GM20431 (cell line): Measurements from ENCODE around the gene COQ9.

Experiments
- in situ Hi-C: fragments of 300-500 bp; cut with MseI, MboI; formaldehyde crosslinking; loops from one replicate; pipeline ENCODE4 v1.15.0; 2020; ENCODE audit warnings: low sequenced_read_pairs; ENCODE audit not compliant: unreplicated experiment

COQ9 gene

DNA sequence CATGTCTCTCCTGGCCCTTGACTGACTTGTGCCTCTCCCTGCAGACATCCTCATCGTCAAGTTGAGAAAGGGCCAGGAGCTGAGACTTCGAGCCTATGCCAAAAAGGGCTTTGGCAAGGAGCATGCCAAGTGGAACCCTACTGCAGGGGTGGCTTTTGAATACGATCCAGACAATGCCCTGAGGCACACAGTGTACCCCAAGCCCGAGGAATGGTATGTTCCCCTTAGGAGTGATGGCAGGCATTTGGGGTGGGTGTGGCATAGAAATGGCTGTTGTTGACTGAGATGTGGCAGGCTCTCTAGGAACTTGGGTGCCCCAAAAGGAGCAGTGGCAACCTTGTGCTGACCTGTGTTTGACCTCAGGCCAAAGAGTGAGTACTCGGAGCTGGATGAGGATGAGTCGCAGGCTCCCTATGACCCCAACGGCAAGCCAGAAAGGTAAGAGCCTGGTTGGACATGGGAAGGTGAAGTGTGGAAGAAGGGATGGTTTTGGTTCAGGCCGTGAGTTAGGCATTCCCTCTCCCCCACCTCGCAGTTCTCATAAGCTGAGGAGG is 22.7 kb downstream of the COQ9 start:
- in situ Hi-C loops = no loop called here

DNA sequence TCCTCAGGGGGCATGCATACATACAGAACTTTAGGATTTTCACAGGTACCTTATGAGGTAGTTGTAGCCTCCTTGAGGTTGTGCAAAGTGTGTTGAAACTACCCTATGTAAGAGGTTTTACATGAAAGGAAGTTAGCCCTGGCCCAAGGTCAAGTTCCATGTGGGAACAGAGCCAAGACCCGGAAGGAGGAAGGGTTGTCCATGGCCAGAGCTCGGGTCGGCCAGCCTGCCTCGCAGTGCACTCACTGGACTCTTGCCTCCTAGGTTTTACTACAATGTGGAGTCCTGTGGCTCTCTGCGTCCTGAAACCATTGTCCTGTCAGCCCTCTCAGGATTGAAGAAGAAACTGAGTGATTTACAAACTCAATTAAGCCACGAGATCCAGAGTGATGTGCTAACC is 23.4 kb downstream of the COQ9 start:
- in situ Hi-C loops = no loop called here

DNA sequence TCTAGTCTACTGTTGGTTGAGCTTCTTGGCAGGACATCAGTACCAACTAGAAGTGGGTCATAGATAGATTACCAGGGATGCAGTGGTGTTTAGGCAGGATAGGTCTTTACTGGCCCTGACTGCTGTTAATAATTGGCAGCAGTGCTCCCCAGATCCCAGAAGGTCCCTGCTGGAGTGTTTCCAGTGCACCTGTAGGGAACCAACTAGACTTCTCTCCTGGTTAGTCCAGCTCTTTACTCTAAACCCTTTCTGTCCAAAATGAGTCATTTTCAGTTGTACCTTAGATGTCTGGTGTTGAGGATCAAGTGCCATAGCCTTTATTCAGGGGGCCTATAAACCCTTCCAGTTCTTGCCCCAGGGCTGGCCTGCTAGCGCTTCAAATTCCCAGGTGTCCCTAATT is 23.9 kb downstream of the COQ9 start:
- in situ Hi-C loops = no loop called here

DNA sequence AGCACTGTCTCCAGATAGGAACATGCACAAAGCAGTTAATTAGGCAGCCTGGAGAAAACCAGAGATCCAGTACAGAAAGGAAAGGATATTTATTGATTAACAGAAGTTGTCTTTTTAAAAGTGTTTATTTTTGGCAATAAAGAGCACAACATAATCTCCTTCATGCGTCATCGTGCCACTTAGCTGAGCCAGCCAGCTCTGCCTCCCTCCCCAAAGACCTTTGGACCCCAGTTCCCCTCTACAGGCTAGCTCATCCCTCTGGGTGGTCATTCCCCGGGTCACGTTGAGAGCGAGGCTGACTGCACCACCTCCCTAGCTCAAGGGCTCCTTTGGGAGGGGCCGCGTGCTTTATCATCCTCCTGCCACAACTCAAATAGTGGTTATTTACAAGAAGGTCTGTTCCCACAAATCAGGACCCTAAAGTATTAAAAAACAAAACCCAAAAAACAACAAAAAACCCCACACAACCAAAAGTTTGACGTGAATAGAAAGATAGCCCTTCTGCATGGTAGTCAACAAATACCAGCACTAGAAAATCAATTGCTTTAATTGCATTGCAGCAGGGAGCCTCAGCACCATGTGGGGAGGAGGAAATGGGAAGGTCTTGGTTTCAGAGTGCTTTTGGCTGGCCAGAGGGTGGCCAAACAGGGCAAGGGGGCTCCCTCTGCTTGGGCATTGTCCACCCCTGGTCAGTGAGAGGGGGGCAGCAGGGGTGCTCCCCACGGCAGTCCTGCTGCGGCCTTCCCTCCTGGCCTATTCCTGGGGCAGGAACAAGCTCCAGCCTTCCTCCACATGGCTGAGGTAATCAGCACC is 24.8 kb downstream of the COQ9 start:
- in situ Hi-C loops = no loop called here

DNA sequence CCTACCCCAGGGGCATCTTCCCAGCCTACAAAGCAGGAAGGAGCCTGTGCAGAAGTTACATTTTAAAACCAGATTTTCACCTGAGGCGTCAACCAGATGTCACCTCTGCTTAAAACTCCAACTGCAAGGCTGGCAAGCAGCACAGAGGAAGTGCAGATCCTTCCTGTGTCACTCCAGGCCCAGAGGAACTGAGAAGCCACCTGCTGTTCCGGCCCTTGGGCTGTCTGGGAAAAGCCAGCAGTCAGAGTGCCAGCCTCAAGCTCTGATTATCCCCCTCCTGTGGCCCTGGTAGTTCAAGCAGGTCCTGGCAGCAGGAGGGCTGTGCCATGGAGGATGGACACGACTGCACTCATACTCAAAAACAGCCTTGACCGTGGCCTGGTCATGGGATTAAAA is 25.4 kb downstream of the COQ9 start:
- in situ Hi-C loops = no loop called here

DNA sequence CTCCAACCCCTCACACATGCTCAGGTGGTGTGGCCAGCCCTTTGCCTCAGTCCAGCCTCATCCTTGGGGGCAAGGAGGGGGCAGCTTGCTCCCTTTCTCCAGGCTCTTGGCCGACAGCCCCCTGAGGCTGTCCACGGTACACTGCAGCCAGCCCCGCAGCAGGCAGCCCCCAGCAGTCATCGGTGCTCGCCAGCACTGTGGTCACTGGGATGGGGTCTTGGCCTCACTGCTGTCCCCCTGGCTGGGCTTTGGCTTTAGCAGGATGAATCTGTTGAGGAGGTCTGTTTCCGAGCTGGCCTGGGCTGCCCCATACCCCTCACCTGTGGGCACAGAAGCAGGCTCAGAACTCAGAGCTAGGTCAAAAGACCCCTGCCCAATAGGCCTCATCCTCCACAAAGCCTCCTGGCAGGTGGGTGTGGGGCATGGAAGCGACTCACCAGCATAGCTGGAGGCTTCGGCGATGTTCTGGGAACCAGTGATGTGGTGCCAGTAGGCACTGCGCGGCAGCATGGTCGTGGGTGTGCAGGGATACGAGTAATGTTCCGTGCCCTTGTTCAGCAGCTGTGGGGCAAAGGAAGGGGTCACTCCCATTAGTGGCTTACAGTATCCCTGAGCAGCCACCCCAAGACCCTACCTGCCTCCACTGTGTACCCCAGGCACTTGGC is 26.0 kb downstream of the COQ9 start:
- in situ Hi-C loops = no loop called here

DNA sequence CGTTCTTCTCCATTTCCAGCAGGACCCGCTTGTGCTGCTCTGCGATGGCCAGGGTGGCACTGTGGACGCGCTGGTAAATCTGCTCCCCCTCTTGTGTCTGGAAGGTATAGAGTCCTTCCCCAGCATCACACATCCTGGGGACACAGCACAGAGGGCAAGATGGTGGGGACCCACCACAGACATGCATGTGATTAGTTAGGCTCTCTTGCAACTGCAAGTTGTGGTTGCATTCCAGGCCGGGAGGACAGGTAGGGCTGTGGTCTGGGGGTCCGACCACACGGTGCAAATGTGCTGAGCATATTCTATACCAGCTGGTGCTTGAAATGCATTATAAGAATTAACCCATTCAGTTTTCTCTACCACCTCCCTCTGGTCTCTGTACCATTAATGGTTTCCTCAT is 26.6 kb downstream of the COQ9 start:
- in situ Hi-C loops = no loop called here

DNA sequence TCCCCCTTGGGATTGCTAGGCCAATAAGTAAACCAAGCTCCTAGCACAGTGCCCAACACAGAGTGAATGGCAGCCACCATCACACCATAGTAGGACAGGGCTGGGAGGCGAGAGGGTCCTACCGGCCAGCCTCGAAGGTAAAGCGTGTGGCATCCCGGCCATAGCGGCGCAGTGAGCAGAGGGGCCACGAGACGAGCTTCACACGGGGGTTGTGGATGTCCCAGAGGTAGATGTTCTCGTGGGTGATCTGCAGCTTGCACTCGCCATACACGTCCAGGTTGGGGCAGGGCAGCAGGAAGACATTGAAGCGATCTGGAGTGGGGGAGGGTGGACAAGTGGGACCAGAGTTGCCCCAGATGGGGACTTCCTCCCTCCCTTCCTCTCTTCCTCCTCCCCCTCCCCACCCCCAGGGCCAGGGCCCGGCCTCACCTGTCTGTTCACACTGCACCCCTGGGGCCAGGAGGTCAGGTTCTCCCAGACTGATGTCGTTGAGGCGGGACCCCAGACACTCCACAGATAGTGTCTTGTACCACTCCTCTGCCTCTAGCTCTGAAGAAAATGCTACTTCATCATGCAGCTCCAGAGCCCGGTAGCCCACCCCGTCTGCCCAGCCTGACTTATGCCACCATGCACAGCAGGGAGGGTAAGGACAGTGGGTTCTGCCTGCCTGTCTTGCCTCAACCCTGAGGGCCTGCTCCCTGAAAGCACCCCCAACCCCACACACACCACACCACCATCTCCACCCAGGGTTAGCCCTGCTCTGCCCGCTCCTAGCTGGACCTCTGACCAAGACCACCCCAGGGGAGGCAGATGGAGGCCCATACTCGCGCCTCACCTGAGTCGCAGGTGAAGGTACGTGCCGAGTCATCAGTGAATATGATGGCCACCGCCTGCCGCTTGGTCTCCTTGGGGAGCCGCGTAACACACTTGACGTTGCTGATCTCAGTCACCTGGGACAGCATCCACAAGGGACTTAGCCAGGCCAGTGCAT is 27.7 kb downstream of the COQ9 start:
- in situ Hi-C loops = no loop called here

DNA sequence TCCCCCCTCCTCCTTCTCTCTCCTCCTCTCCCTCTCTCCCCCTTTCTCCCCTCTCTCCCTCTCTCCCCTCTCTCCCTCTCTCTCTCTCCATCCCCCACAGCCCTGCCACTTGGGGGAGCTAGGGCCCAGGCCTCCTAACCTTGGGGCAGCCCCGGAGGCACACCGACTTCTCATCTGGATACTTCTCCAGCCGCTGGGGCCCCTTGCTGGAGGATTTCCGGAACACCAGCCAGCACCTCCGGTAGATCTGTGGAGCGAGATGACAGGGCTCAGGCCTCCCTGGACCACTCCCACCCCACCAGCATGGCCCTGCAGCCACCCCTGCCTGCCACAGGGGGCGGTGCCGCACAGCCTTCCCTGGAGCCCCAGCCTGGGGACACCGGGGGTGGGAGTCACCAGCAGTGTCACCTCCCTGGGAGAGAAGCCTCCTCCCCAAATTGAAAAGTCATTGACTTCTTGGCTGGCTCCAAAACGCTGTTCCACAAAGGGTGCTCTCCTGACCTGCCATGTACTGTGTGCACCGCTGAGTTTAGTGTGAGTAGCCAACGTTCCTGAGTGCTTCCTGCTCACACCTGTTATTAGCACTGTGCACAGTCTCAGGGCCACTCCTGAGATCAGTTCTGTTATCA is 28.5 kb downstream of the COQ9 start:
- in situ Hi-C loops = no loop called here

DNA sequence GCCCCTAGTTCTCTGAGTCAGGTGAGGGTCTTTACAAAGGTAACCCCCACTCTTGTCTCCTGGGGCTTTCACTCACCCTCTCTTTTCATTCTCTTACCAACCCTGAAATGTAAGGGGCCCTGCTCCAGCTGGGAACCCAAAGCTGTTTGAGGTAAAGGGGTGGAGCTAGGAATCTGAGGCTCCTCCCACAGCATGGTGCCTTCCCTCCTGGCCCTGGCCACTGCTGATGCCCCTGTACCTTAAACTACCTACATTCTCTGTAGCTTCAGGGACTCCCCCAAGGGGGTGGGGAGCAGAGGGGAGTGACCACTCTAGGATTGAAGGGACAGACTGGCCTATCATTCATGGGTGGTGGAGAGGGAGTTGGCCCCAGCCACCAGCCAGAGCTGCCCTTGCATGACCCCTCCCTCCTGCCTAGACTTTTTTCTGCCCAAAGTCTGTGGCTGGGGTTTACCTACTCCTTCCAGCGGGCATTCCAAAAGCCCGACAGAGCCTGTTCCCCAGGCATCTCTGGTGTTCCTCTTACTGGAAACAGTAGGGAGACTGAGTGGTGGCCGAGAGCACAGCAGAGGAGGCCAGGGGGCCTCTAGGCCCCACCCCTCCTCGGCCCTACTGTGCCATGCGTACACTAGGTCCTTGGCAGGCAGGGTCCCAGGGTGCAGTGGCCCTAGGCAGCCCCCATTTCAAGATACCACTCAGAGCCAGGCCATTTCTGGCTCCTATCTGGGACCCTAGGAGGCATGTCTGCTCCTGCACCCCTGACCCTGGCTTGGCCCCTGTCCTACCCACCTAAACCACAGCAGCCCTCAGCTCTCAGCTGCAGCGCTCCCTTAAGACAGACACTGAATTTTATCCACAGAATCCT is 29.5 kb downstream of the COQ9 start:
- in situ Hi-C loops = no loop called here

DNA sequence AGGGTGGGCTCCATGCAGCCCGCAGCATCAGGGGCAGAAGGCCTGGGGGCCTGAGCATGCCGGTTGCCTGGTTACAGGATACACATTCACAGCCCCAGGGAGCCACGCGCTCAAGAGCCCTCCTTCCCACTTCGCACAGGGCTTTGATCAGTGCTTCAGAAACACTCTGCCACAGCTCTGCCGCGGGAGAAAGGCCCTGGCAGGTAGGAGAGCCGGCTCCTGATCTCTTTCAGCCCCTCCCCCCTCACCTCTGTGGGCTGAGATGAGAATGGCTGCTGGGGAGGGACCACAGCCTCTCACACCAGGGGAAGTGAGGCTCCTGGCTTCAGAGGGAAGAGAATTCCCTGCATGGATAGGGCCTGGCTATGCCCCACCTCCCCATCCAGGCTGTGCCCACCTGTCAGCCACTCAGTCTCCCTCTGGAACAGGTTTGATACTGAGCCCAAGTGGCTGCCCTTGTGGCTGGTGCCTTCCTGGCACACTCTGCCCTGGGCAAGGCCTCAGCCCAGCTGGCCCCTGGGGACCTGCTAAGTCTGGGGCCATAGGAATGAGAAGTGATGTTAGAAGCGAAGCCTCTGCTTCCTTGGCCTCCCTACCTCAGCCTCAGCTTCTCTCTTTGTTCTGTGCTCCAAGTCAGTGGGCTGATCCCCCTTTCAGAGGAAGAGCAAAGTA is 30.4 kb downstream of the COQ9 start:
- in situ Hi-C loops = no loop called here

DNA sequence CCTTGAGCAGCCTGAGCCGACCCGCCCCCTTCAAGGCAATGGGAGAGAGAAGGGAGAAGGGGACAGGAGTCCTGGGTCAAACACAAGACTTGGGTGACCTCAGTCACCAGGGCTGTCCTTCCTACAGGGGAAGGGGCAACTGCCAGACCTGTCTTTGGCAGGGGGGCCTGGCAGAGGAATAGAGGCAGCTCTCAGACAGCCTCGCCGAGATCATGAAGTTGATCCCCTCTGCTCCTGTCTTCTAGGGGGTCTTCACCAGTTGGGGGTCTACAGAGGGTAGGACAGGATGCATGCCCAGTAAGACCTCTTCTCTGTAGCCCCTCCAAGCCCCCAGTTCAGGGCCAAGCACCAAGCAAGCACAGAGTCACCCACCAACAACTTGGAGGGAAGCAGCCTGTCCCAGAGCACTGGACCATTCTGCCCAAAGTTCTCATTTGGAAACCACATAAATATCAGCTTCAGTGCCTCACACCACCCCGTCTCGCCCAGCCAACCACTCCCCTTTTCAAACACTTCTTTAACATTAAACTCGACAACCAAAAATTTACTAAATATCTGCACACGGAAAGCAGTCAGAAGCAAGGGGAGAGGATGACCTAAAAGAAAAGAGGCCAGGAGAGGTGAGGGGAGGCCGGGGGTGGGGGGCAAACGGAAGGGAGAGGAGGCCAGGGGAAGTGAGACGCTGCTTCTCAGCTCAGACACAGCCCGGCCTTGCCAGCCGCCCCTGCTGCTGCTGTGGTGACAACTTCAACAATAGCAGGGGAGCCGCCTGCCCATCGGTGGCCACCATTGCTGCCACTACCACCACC is 31.3 kb downstream of the COQ9 start:
- in situ Hi-C loops = no loop called here

DNA sequence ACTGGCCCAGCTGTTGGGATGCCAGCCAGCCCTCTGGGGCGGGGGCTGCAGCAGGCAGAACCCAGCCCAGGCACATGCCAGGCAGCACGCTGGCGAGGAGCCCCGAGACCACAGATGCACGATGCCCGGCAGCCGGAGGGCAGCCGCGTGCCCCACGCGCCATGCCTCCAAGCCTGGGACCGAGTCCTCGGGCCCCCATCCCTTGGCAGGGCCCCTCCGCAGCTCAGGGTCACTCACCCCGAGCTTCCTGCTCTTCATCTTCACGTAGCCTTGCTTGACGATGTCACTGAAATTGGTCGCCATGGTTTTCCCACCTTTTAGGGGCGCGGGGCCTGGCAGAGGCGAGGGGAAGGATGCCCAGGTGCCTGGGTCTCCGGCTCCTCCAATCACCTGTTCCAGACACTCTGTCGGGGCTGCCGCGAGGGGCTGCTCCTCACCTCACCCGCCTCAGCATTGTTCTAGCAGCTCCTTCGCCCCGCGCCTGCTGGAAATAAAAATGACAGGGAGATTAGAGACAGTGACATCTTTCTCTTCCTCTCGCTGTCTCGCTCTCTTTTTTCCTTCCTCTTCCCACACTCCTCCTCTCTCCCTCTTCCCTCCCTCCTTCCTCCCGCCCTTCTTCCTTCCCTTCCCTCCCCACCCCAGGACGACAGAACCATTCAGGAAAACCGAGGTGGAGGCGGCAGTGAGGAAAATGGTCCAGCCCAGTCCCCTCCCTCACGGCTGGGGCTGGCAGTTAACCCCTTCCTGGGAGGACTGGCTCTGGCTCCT is 32.1 kb downstream of the COQ9 start:
- in situ Hi-C loops = no loop called here

DNA sequence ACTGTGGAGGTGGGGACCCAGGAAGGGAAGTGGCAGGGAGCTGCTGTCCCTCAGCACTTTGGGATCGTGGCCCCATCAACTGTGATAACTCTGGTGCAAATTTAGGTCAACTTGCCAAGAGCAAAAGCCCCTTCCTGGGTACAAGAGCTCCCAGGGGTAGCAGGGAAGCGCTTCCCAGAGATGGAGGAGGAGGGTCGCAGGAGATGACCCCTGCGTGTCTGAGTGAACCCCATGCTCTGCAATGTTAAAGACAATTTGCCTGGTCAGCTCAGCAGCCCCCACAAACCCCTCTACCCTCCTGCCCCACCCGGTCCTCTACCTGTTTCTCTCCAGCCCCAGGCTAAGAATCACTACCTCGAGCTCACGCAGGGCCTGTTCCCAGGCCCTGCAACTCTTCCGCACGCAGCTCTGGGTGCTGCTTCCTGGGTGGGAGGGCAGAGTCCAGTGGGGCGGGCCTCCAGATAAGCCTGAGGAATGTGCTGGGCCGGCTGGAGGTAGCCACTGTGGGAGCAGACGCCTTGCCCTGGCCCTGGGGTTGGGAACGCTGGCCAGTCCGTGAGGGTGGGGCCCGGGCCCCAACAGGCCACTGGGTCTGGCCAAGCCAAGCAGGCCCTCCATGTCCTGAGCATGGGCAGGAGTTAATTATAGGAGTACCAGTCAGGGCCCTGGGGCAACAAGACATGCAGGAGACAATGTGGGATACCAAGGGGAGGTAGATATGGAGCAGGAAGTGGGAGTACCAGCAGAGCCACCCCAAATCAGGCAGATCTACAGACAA is 32.9 kb downstream of the COQ9 start:
- in situ Hi-C loops = no loop called here

DNA sequence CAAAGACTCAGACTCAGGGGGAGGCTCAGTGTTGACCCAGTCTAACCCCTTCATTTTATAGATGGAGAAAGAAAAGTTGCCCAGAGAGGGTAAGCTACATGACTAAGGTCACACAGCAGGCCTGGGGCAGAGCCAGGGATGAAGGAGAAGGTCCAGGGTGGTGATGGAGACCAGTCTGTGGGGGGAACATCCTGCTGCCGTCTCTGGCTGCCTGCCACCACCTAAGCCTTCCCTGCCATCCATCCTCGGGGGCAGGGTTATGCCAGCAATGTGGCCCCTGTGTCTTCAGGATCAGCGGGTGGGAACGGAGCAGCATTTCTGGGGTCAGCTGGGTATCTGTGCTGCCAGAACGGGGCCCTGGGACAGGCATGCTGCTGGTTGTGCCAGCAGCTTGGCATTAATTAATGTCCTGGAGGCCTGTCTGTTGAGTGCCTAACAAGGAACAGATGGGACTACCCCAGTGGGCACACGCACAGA is 33.5 kb downstream of the COQ9 start:
- in situ Hi-C loops = no loop called here

DNA sequence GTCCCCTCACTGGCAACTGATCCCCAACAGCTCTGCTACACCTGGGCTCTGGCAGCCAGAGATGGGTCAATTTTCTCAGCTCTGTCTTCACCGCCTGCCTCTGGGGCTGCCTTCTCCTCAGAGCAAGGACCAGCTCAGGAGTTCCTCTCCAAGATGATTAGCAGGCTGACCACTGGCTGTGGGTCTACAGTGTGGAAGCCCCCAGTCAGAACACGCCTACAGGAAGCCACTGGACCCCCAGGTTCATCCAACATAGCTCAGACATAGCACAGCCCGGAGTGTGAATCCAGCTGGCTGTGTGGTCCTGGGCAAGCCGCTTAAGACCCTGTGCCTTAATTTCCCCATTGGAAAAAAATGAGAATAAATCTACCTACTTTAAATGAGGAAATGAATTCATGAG is 34.1 kb downstream of the COQ9 start:
- in situ Hi-C loops = no loop called here
